IMR-90 (cell line): Measurements from ENCODE around the gene OR52W1. TPM values are rescaled to one million over a fixed set of nuclear protein-coding genes. Genes with fewer than 3 reads are reported as not detected.

ENCODE experiments used
- ATAC-seq: fragments of 200-7000 bp; cut with Tn5 transposase; 2 replicates; pipeline ENCODE4 v1.9.1; 2020; ENCODE audit warnings: low read depth, mild to moderate bottlenecking, moderate library complexity
- BruUV-seq: library from RNA; stranded (reverse); fragments of 400-500 nt; replicated peaks from 2 replicates; lab custom pipeline; 2021; lab: Mats Ljungman, UMichigan
- CTCF ChIA-PET: fragments of 300-600 bp; formaldehyde crosslinking; extraction: SDS; loops from one replicate; lab custom pipeline; 2021; ENCODE audit warnings: antibody characterized with exemption; lab: Yijun Ruan, JAX
- POLR2A ChIA-PET: fragments of 300-600 bp; sonication (Branson Sonifier 250); formaldehyde crosslinking; loops from one replicate; lab custom pipeline; 2022; ENCODE audit warnings: antibody characterized with exemption; ENCODE audit not compliant: unreplicated experiment; lab: Charles Lee
- DNase-seq: peaks from one replicate; pipeline ENCODE4 v3.0.0; 2013
- H2AFZ ChIP-seq: replicated peaks from 2 replicates; pipeline ENCODE3; 2013; ENCODE audit warnings: low read length, mild to moderate bottlenecking; ENCODE audit not compliant: poor library complexity
- H2AK5ac ChIP-seq: 2 replicates; pipeline ENCODE4 v1.6.1; 2013; ENCODE audit warnings: low read depth, low read length, inconsistent platforms
- H2AK9ac ChIP-seq: replicated peaks from 2 replicates; pipeline ENCODE3; 2013; ENCODE audit warnings: mild to moderate bottlenecking, low read depth, low read length, moderate library complexity; ENCODE audit not compliant: poor library complexity
- H2BK120ac ChIP-seq: 2 replicates; pipeline ENCODE4 v1.6.1; 2013; ENCODE audit warnings: low read depth, low read length, inconsistent platforms
- H2BK15ac ChIP-seq: 3 replicates; pipeline ENCODE4 v1.6.1; 2013; ENCODE audit warnings: low read depth, low read length, inconsistent platforms
- H2BK20ac ChIP-seq: 2 replicates; pipeline ENCODE4 v1.6.1; 2013; ENCODE audit warnings: low read depth, mild to moderate bottlenecking, inconsistent platforms, low read length, moderate library complexity
- H2BK5ac ChIP-seq: 2 replicates; pipeline ENCODE4 v1.6.1; 2013; ENCODE audit warnings: mild to moderate bottlenecking, low read depth, low read length, inconsistent platforms; ENCODE audit not compliant: poor library complexity, severe bottlenecking
- H3K14ac ChIP-seq: replicated peaks from 2 replicates; pipeline ENCODE4 v1.6.1; 2013; ENCODE audit warnings: low read depth, low read length, inconsistent platforms
- H3K18ac ChIP-seq: 2 replicates; pipeline ENCODE4 v1.6.1; 2013; ENCODE audit warnings: low read depth, low read length, control low read depth
- H3K23ac ChIP-seq: 2 replicates; pipeline ENCODE4 v1.6.1; 2013; ENCODE audit warnings: low read depth, low read length, inconsistent platforms
- H3K27ac ChIP-seq: 2 replicates; pipeline ENCODE4 v1.5.1; 2013; ENCODE audit warnings: mild to moderate bottlenecking, control low read depth, low read length; ENCODE audit not compliant: insufficient read depth
- H3K27me3 ChIP-seq: 2 replicates; pipeline ENCODE4 v1.6.1; 2013; ENCODE audit warnings: low read length; ENCODE audit not compliant: control insufficient read depth, insufficient read depth
- H3K36me3 ChIP-seq: 2 replicates; pipeline ENCODE4 v1.6.1; 2013; ENCODE audit warnings: low read length, mixed read lengths; ENCODE audit not compliant: control insufficient read depth, insufficient read depth
- H3K4ac ChIP-seq: 2 replicates; pipeline ENCODE4 v1.6.1; 2013; ENCODE audit warnings: low read depth, low read length, inconsistent platforms
- H3K4me1 ChIP-seq: 2 replicates; pipeline ENCODE4 v1.6.1; 2013; ENCODE audit warnings: low read length, mixed read lengths; ENCODE audit not compliant: control insufficient read depth, insufficient read depth
- H3K4me2 ChIP-seq: 2 replicates; pipeline ENCODE4 v1.6.1; 2013; ENCODE audit warnings: low read depth, mild to moderate bottlenecking, control low read depth, low read length, moderate library complexity
- H3K4me3 ChIP-seq: 2 replicates; pipeline ENCODE4 v1.5.1; 2013; ENCODE audit warnings: low read depth, mild to moderate bottlenecking, control low read depth, low read length, moderate library complexity; ENCODE audit not compliant: insufficient read depth
- H3K56ac ChIP-seq: 2 replicates; pipeline ENCODE4 v1.6.1; 2013; ENCODE audit warnings: low read length, inconsistent platforms; ENCODE audit not compliant: insufficient read depth; ENCODE audit errors: extremely low read depth
- H3K79me1 ChIP-seq, 2 experiments: 2 replicates each; pipeline ENCODE4 v1.6.1; 2013; ENCODE audit warnings: low read length in 2 of 2, inconsistent platforms in 1 of 2, low read depth in 1 of 2
- H3K9ac ChIP-seq: 2 replicates; pipeline ENCODE4 v1.6.1; 2013; ENCODE audit warnings: low read depth, low read length, control low read depth
- H3K9me1 ChIP-seq: 2 replicates; pipeline ENCODE4 v1.6.1; 2013; ENCODE audit warnings: low read length, inconsistent platforms; ENCODE audit not compliant: insufficient read depth
- H3K9me3 ChIP-seq: 2 replicates; pipeline ENCODE4 v1.6.1; 2013; ENCODE audit warnings: low read length; ENCODE audit not compliant: control insufficient read depth, insufficient read depth
- H4K20me1 ChIP-seq: 2 replicates; pipeline ENCODE4 v1.6.1; 2013; ENCODE audit warnings: low read length, inconsistent platforms; ENCODE audit not compliant: insufficient read depth
- H4K5ac ChIP-seq: 2 replicates; pipeline ENCODE4 v1.6.1; 2013; ENCODE audit warnings: mild to moderate bottlenecking, low read depth, low read length, control low read depth
- H4K8ac ChIP-seq, 2 experiments: 2 replicates each; pipeline ENCODE4 v1.6.1; 2013; ENCODE audit warnings: low read depth in 2 of 2, low read length in 2 of 2, control low read depth in 1 of 2, inconsistent platforms in 1 of 2
- H4K91ac ChIP-seq: 2 replicates; pipeline ENCODE4 v1.6.1; 2013; ENCODE audit warnings: low read depth, low read length, inconsistent platforms; ENCODE audit not compliant: insufficient read depth
- BHLHE40 ChIP-seq: fragments of 150-350 bp; IDR thresholded peaks from 2 replicates; pipeline ENCODE4 v1.6.1; 2016; ENCODE audit warnings: mild to moderate bottlenecking, low read depth, low read length
- CEBPB ChIP-seq: IDR thresholded peaks from 2 replicates; pipeline ENCODE4 v1.6.1; 2012; ENCODE audit warnings: low read depth, low read length, improper control_type of control experiment
- CHD1 ChIP-seq: IDR thresholded peaks from 2 replicates; pipeline ENCODE4 v1.6.1; 2012; ENCODE audit warnings: low read depth, low read length, improper control_type of control experiment
- CTCF ChIP-seq: conservative IDR thresholded peaks from 2 replicates; pipeline ENCODE4 v1.5.1; 2012; ENCODE audit warnings: mild to moderate bottlenecking, low read depth, low read length, improper control_type of control experiment
- ELK1 ChIP-seq: fragments of 150-350 bp; IDR thresholded peaks from 2 replicates; pipeline ENCODE4 v1.6.1; 2016; ENCODE audit warnings: low read depth, mild to moderate bottlenecking, low read length, moderate library complexity, borderline replicate concordance
- FOS ChIP-seq: fragments of 150-350 bp; IDR thresholded peaks from 2 replicates; pipeline ENCODE4 v1.6.1; 2016; ENCODE audit warnings: low read depth, low read length
- MAFK ChIP-seq: IDR thresholded peaks from 2 replicates; pipeline ENCODE4 v1.6.1; 2012; ENCODE audit warnings: low read depth, low read length, improper control_type of control experiment
- MAZ ChIP-seq: IDR thresholded peaks from 2 replicates; pipeline ENCODE4 v1.6.1; 2012; ENCODE audit warnings: low read depth, mild to moderate bottlenecking, low read length, improper control_type of control experiment, moderate library complexity, borderline replicate concordance
- MXI1 ChIP-seq: IDR thresholded peaks from 2 replicates; pipeline ENCODE4 v1.6.1; 2012; ENCODE audit warnings: low read depth, mild to moderate bottlenecking, low read length, moderate library complexity, borderline replicate concordance
- NFE2L2 ChIP-seq: fragments of 150-350 bp; IDR thresholded peaks from 2 replicates; pipeline ENCODE4 v1.6.1; 2016; ENCODE audit warnings: low read depth, mild to moderate bottlenecking, low read length
- POLR2A ChIP-seq: IDR thresholded peaks from 2 replicates; pipeline ENCODE4 v1.6.1; 2012; ENCODE audit warnings: mild to moderate bottlenecking, low read depth, low read length
- RAD21 ChIP-seq: IDR thresholded peaks from 2 replicates; pipeline ENCODE4 v1.6.1; 2012; ENCODE audit warnings: low read length, improper control_type of control experiment
- RCOR1 ChIP-seq: IDR thresholded peaks from 2 replicates; pipeline ENCODE4 v1.6.1; 2012; ENCODE audit warnings: mild to moderate bottlenecking, low read length, improper control_type of control experiment; ENCODE audit not compliant: insufficient replicate concordance
- RFX5 ChIP-seq: IDR thresholded peaks from 2 replicates; pipeline ENCODE4 v1.8.0; 2012; ENCODE audit warnings: low read depth, mild to moderate bottlenecking, low read length, moderate library complexity
- SMC3 ChIP-seq: fragments of 150-350 bp; IDR thresholded peaks from 2 replicates; pipeline ENCODE4 v1.6.1; 2016; ENCODE audit warnings: low read depth, mild to moderate bottlenecking, antibody characterized with exemption, low read length, moderate library complexity
- USF2 ChIP-seq: fragments of 150-350 bp; IDR thresholded peaks from 2 replicates; pipeline ENCODE4 v1.6.1; 2017; ENCODE audit warnings: mild to moderate bottlenecking, antibody characterized with exemption, low read length, low read depth
- WGBS, 2 experiments: methylation state at CpG; one replicate each; pipeline versions ENCODE4 v1.1.5 to v1.1.7; 2013; ENCODE audit warnings: missing lambda C conversion rate in 2 of 2; ENCODE audit not compliant: insufficient read length in 1 of 2; ENCODE audit errors: extremely low coverage in 2 of 2; 5-methylcytosine and 5-hydroxymethylcytosine counted together
- dilution Hi-C: fragments of 300-500 bp; cut with HindIII; formaldehyde crosslinking; loops from one replicate; pipeline ENCODE4 v1.14.3; 2018; ENCODE audit warnings: low sequenced_read_pairs; ENCODE audit not compliant: unreplicated experiment
- in situ Hi-C: fragments of 300-500 bp; cut with MboI; formaldehyde crosslinking; loops from 3 replicates; pipeline ENCODE4 v1.14.3; 2019; ENCODE audit warnings: low sequenced_read_pairs, inconsistent platforms, mixed read lengths
- intact Hi-C: fragments of 100-400 bp; cut with micrococcal nuclease; formaldehyde crosslinking; loops from 2 replicates; pipeline ENCODE4 v1.10.0; 2022
- polyA plus RNA-seq, 3 experiments: library from polyadenylated mRNA; depleted of rRNA; stranded (reverse); fragments of >200 nt; gene quantifications; 2 replicates each; pipeline ENCODE4 v1.2.3, GENCODE V29; 2012; ENCODE audit warnings: low replicate concordance in 1 of 3
- total RNA-seq: library from RNA; depleted of rRNA; stranded (reverse); fragments of >200 nt; gene quantifications from 2 replicates; pipeline ENCODE4 v1.2.3, GENCODE V29; 2012

Gene OR52W1
- total and polyA plus RNA-seq, 2 of the 4 experiments (the other 2 are of a cell fraction): not detected

- Histone ChIP-seq H3K9me3 (no peaks in the 10 kb centered on the region), H3K4me3 (no peak overlapping the region), H2BK20ac (no peak overlapping the region), H3K4ac (no peak overlapping the region), H4K91ac (no peak overlapping the region), H3K9me1 (no peaks in the 10 kb centered on the region), H3K27ac (no peak overlapping the region), H3K4me1 (peaks cover 2% of the 10 kb centered on the region; the same call in 1 of the 2 replicates), H3K27me3 (peaks cover 1% of the 10 kb centered on the region; the same call in 1 of the 2 replicates), H2BK120ac (no peak overlapping the region), H3K4me2 (no peak overlapping the region), H2AK9ac (no peak overlapping the region), H2AFZ (no peak overlapping the region), H3K18ac (no peak overlapping the region), H3K23ac (no peak overlapping the region), H4K20me1 (no peaks in the 10 kb centered on the region), H2BK5ac (no peak overlapping the region), H2BK15ac (no peak overlapping the region), H3K9ac (no peak overlapping the region), H3K79me1 (no peaks in the 10 kb centered on the region), H3K36me3 (no peaks in the 10 kb centered on the region), H3K14ac (no peak overlapping the region), H4K8ac (no peak overlapping the region), H2AK5ac (no peak overlapping the region), H4K5ac (no peak overlapping the region), H3K56ac (no peak overlapping the region)
- dilution Hi-C loops: no loop called here
- CTCF ChIA-PET: no interaction called here
- WGBS, 2 experiments: no CpG with 5 or more reads among the region's 1 CpG
- TF ChIP-seq RAD21 (no peak), CEBPB (no peak), RCOR1 (no peak), FOS (no peak), MAFK (no peak), CTCF (no peak), ELK1 (no peak), MAZ (no peak), USF2 (no peak), SMC3 (no peak), NFE2L2 (no peak), MXI1 (no peak), CHD1 (no peak), POLR2A (no peak), BHLHE40 (no peak), RFX5 (no peak)
- ATAC-seq: no peak
- POLR2A ChIA-PET: no interaction called here
- BruUV-seq: no TSS peak
- no peak for DNase-seq
- intact Hi-C loops: no loop called here
- in situ Hi-C loops: no loop called here
Measured at GRCh38 chr11:6194065-6194581, 4.9 kb upstream of the OR52W1 start.
